Prostate gland (tissue), 2 donors: ENCODE results near the gene ZBTB43. TPM values are rescaled to one million over a fixed set of nuclear protein-coding genes. Genes with fewer than 3 reads are reported as not detected.
A peak's percentile ranks its signal among the peaks of the same experiment; 100 is the strongest.
"Not testable (repeated sequence)": the region's sequence is repeated elsewhere in the genome, so short reads cannot be mapped to it uniquely, and the experiment has no call there.

Experiments used
- DNase-seq: peaks from one replicate; pipeline ENCODE4 v3.0.0-alpha.2; 2019; ENCODE audit warnings: low spot score
- H3K27ac ChIP-seq, 2 donors: fragments of 200-600 bp; sonication (generic); 2 replicates each; pipeline ENCODE4 v1.5.1; 2017 to 2019
- H3K27me3 ChIP-seq: fragments of 200-600 bp; sonication (generic); replicated peaks from 2 replicates; pipeline ENCODE4 v1.5.1; 2019; ENCODE audit not compliant: insufficient read depth
- H3K36me3 ChIP-seq, 2 donors: fragments of 200-600 bp; sonication (generic); 1 replicate in 1 of 2; 2 replicates in 1 of 2; pipeline versions ENCODE4 v1.5.1 to v1.8.1; 2017 to 2019
- H3K4me1 ChIP-seq: fragments of 200-600 bp; sonication (generic); replicated peaks from 2 replicates; pipeline ENCODE4 v1.5.1; 2019
- H3K4me3 ChIP-seq, 2 donors: fragments of 200-600 bp; sonication (generic); 2 replicates each; pipeline ENCODE4 v1.5.1; 2017 to 2019
- H3K9me3 ChIP-seq: fragments of 200-600 bp; sonication (generic); 2 replicates; pipeline ENCODE4 v1.5.1; 2017
- CTCF ChIP-seq, 4 experiments: fragments of 200-600 bp in 2 of 4; fragments of 450-650 bp in 2 of 4; sonication (generic) in 2 of 4; IDR thresholded peaks; 1 replicate in 3 of 4; 2 replicates in 1 of 4; pipeline ENCODE4 v1.5.1; 2016 to 2019; ENCODE audit warnings: antibody characterized with exemption in 4 of 4, mild to moderate bottlenecking in 2 of 4, moderate library complexity in 2 of 4
- POLR2A ChIP-seq: fragments of 450-650 bp; IDR thresholded peaks from one replicate; pipeline ENCODE4 v1.6.1; 2016; ENCODE audit warnings: antibody characterized with exemption, mild to moderate bottlenecking
- POLR2AphosphoS5 ChIP-seq: sonication (generic); formaldehyde crosslinking; IDR thresholded peaks from one replicate; pipeline ENCODE4 v1.6.1; 2017; ENCODE audit warnings: antibody characterized with exemption
- WGBS: methylation state at CpG from one replicate; pipeline ENCODE4 v1.1.5; 2018; 5-methylcytosine and 5-hydroxymethylcytosine counted together
- intact Hi-C: fragments of 100-400 bp; cut with DNase I; formaldehyde crosslinking; loops from one replicate; pipeline ENCODE4 v1.14.2; 2022
- total RNA-seq, 2 donors: library from RNA; depleted of rRNA; stranded (reverse); fragments of >200 nt; gene quantifications; one replicate each; pipeline ENCODE4 v1.1.0, GENCODE V29; 2016

The ZBTB43 gene
- total RNA-seq, 2 donors from 2014 or later: 30.0 to 118 TPM

GRCh38 chr9:126775926-126776325 is 28.9 kb upstream of the ZBTB43 start:
- H3K4me3 ChIP-seq: no peak overlapping the region
- TF ChIP-seq POLR2AphosphoS5: no peak
- no peak for TF ChIP-seq CTCF (IDR thresholded peaks at IDR 0.05)
- TF ChIP-seq POLR2A: no peak
- no peaks in the 10 kb centered on the region for H3K36me3 ChIP-seq
- H3K27me3 ChIP-seq: peaks cover 4% of the 10 kb centered on the region
- no peak for DNase-seq
- 87% methylated on average over 5 of the region's 5 CpGs for WGBS
- no peak overlapping the region for H3K27ac ChIP-seq
- H3K9me3 ChIP-seq: no peaks in the 10 kb centered on the region
- intact Hi-C loops: no loop called here
- no peaks in the 10 kb centered on the region for H3K4me1 ChIP-seq

- H3K4me1 ChIP-seq: no peaks in the 10 kb centered on the region
- H3K9me3 ChIP-seq: no peaks in the 10 kb centered on the region
- intact Hi-C loops: no loop called here
- TF ChIP-seq CTCF (IDR thresholded peaks at IDR 0.05): peak in 1 of 4 experiments; percentile 24
- no peak for TF ChIP-seq POLR2A
- H3K27me3 ChIP-seq: peaks cover 4% of the 10 kb centered on the region
- no peaks in the 10 kb centered on the region for H3K36me3 ChIP-seq
- WGBS: 24% methylated on average over 6 of the region's 6 CpGs
- no peak for DNase-seq
- no peak overlapping the region for H3K27ac ChIP-seq
- H3K4me3 ChIP-seq: no peak overlapping the region
Measured at GRCh38 chr9:126777733-126778132, 27.1 kb upstream of the ZBTB43 start.

- H3K27me3 ChIP-seq: peaks cover 4% of the 10 kb centered on the region
- H3K27ac ChIP-seq: no peak overlapping the region
- no peaks in the 10 kb centered on the region for H3K36me3 ChIP-seq
- 74% methylated on average over 8 of the region's 8 CpGs for WGBS
- H3K4me1 ChIP-seq: no peaks in the 10 kb centered on the region
- intact Hi-C loops: no loop called here
- no peak for DNase-seq
- no peaks in the 10 kb centered on the region for H3K9me3 ChIP-seq
- no peak overlapping the region for H3K4me3 ChIP-seq
- TF ChIP-seq CTCF (IDR thresholded peaks at IDR 0.05) (no peak), POLR2AphosphoS5 (no peak), POLR2A (no peak)
Measured at GRCh38 chr9:126778141-126778540, 26.7 kb upstream of the ZBTB43 start.

- DNase-seq, H3K36me3 ChIP-seq, H3K9me3 ChIP-seq, H3K27ac ChIP-seq, H3K4me1 ChIP-seq, H3K4me3 ChIP-seq, intact Hi-C loops, H3K27me3 ChIP-seq: not testable (repeated sequence)
- WGBS: 91% methylated on average over 5 of the region's 5 CpGs
Measured at GRCh38 chr9:126778696-126779095, 26.1 kb upstream of the ZBTB43 start.

- WGBS: 19% methylated on average over 29 of the region's 29 CpGs
- Histone ChIP-seq H3K36me3 (no peaks in the 10 kb centered on the region), H3K9me3 (no peaks in the 10 kb centered on the region), H3K27ac (no peak overlapping the region), H3K4me3 (no peak overlapping the region), H3K4me1 (no peaks in the 10 kb centered on the region), H3K27me3 (peaks cover 4% of the 10 kb centered on the region)
- DNase-seq: peak; percentile 76
- TF ChIP-seq CTCF (IDR thresholded peaks at IDR 0.05) (peak; percentile 91 to 94 (median 92)), POLR2A (no peak), POLR2AphosphoS5 (peak; percentile 23)
- intact Hi-C loops: loop anchor here (1.0 to 10.0 kb wide), 3 partner anchors 76 to 279 kb away; partner anchors contain the start of gene LMX1B
Measured at GRCh38 chr9:126781186-126782052, 23.4 kb upstream of the ZBTB43 start.
